Fibroblast of lung (primary cell): ENCODE measurements around the gene MYH15.

Experiments
- CTCF ChIP-seq, 2 donors: IDR thresholded peaks in 1 of 2; conservative IDR thresholded peaks in 1 of 2; 1 replicate in 1 of 2; 2 replicates in 1 of 2; pipeline ENCODE4 v1.5.1; 2011 to 2012; ENCODE audit warnings: low read length in 2 of 2, control low read depth in 1 of 2, inconsistent platforms in 1 of 2, low read depth in 1 of 2, mild to moderate bottlenecking in 1 of 2
- EZH2 ChIP-seq: IDR thresholded peaks from 2 replicates; pipeline ENCODE4 v1.5.1; 2012; ENCODE audit warnings: low read length, control low read depth, mild to moderate bottlenecking; ENCODE audit errors: missing control alignments

GRCh38 chr3:108525971-108526370, 15.6 kb upstream of the MYH15 start:
- TF ChIP-seq CTCF (conservative IDR thresholded peaks at IDR 0.05 in 1 of 2, IDR thresholded peaks at IDR 0.05 in 1 of 2; ENCODE audit: low read depth in 1 of 2, low read length in 2 of 2), result no peak
- TF ChIP-seq EZH2, result no peak
